NCI-H1048 (cell line): ENCODE measurements around the gene PTGS1.
A peak's percentile ranks its signal among the peaks of the same experiment; 100 is the strongest.
"Not testable (repeated sequence)": the region's sequence is repeated elsewhere in the genome, so short reads cannot be mapped to it uniquely, and the experiment has no call there.

Experiments used
- DNase-seq: peaks from one replicate; lab custom pipeline; 2025; lab: John Stamatoyannopoulos, UW

Gene PTGS1

GRCh38 chr9:122347348-122348287 is 23.2 kb upstream of the PTGS1 start:
- no peak for DNase-seq

GRCh38 chr9:122348288-122348777 is 22.5 kb upstream of the PTGS1 start:
- DNase-seq, result no peak

GRCh38 chr9:122348791-122349190 is 22.0 kb upstream of the PTGS1 start:
- DNase-seq, result no peak

- DNase-seq, result no peak
Observed at GRCh38 chr9:122349201-122349600, 21.6 kb upstream of the PTGS1 start.

GRCh38 chr9:122350577-122351355 is 20.1 kb upstream of the PTGS1 start:
- peak; percentile 17 for DNase-seq

- DNase-seq, result no peak
Observed at GRCh38 chr9:122354536-122355199, 16.2 kb upstream of the PTGS1 start.

GRCh38 chr9:122355336-122355875 is 15.4 kb upstream of the PTGS1 start:
- DNase-seq, result no peak

- DNase-seq, result no peak
Observed at GRCh38 chr9:122356627-122357026, 14.2 kb upstream of the PTGS1 start.

- no peak for DNase-seq
Observed at GRCh38 chr9:122360891-122361290, 9.9 kb upstream of the PTGS1 start.

- not testable (repeated sequence) for DNase-seq
Observed at GRCh38 chr9:122363131-122363530, 7.7 kb upstream of the PTGS1 start.

- no peak for DNase-seq
Observed at GRCh38 chr9:122364117-122364782, 6.6 kb upstream of the PTGS1 start.

GRCh38 chr9:122364783-122365150 is 6.1 kb upstream of the PTGS1 start:
- no peak for DNase-seq

- no peak for DNase-seq
Observed at GRCh38 chr9:122366074-122366660, 4.7 kb upstream of the PTGS1 start.

GRCh38 chr9:122367065-122367464 is 3.8 kb upstream of the PTGS1 start:
- DNase-seq, result no peak

GRCh38 chr9:122367774-122368460 is 2.9 kb upstream of the PTGS1 start:
- no peak for DNase-seq

- no peak for DNase-seq
Observed at GRCh38 chr9:122368642-122369041, 2.2 kb upstream of the PTGS1 start.

- no peak for DNase-seq
Observed at GRCh38 chr9:122370303-122370702, 521 bp upstream of the PTGS1 start.

- DNase-seq, result no peak
Observed at GRCh38 chr9:122371846-122372245, 1.0 kb downstream of the PTGS1 start.

GRCh38 chr9:122372856-122373845 is 2.3 kb downstream of the PTGS1 start:
- no peak for DNase-seq
